Transverse colon (tissue), 4 donors: ENCODE results near the gene GDI1.

Source experiments
- EP300 ChIP-seq: sonication (generic); formaldehyde crosslinking; IDR thresholded peaks from one replicate; pipeline ENCODE4 v1.6.1; 2017; ENCODE audit warnings: antibody characterized with exemption, low read depth
- POLR2A ChIP-seq: fragments of 450-650 bp; IDR thresholded peaks from one replicate; pipeline ENCODE4 v1.6.1; 2016; ENCODE audit warnings: antibody characterized with exemption, mild to moderate bottlenecking, moderate library complexity
- POLR2AphosphoS5 ChIP-seq, 3 donors: sonication (generic); formaldehyde crosslinking; IDR thresholded peaks; one replicate each; pipeline ENCODE4 v1.6.1; 2016; ENCODE audit warnings: antibody characterized with exemption in 3 of 3
- TF ChIP-seq, protein P1 (sequence below), 5 experiments: fragments of 200-600 bp in 3 of 5; fragments of 450-650 bp in 2 of 5; sonication (generic) in 3 of 5; IDR thresholded peaks; 1 replicate in 2 of 5; 2 replicates in 3 of 5; pipeline ENCODE4 v1.5.1; 2016 to 2017; ENCODE audit warnings: antibody characterized with exemption in 5 of 5, inconsistent platforms in 3 of 5, mild to moderate bottlenecking in 2 of 5, moderate library complexity in 1 of 5

DNA sequence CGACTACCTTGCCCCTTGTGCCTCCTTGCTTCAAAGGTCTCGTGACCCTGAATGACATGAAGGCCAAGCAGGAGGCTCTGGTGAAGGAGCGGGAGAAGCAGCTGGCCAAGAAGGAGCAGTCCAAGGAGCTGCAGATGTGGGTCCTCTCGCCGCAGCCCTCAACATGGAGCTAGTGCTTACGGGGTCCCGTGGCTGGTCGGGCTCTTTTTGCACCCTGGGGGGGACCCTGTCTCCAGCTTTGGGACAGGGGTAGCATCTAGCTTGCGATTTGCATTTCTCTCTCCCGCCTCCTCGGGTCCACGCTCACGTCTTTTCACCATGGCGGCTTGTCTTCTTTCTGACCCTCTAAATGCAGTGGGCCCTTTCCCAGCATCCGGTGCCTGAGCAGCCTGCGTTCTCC is 8.8 kb downstream of the GDI1 start:
- TF ChIP-seq, protein P1, sequence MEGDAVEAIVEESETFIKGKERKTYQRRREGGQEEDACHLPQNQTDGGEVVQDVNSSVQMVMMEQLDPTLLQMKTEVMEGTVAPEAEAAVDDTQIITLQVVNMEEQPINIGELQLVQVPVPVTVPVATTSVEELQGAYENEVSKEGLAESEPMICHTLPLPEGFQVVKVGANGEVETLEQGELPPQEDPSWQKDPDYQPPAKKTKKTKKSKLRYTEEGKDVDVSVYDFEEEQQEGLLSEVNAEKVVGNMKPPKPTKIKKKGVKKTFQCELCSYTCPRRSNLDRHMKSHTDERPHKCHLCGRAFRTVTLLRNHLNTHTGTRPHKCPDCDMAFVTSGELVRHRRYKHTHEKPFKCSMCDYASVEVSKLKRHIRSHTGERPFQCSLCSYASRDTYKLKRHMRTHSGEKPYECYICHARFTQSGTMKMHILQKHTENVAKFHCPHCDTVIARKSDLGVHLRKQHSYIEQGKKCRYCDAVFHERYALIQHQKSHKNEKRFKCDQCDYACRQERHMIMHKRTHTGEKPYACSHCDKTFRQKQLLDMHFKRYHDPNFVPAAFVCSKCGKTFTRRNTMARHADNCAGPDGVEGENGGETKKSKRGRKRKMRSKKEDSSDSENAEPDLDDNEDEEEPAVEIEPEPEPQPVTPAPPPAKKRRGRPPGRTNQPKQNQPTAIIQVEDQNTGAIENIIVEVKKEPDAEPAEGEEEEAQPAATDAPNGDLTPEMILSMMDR (IDR thresholded peaks at IDR 0.05): no peak
- no peak for TF ChIP-seq POLR2A
- TF ChIP-seq POLR2AphosphoS5 (IDR thresholded peaks at IDR 0.05): no peak
- no peak for TF ChIP-seq EP300
